ENCODE results near the gene RETREG1.
"Not testable (repeated sequence)": the region's sequence is repeated elsewhere in the genome, so short reads cannot be mapped to it uniquely, and the experiment has no call there.

RETREG1 gene

DNA sequence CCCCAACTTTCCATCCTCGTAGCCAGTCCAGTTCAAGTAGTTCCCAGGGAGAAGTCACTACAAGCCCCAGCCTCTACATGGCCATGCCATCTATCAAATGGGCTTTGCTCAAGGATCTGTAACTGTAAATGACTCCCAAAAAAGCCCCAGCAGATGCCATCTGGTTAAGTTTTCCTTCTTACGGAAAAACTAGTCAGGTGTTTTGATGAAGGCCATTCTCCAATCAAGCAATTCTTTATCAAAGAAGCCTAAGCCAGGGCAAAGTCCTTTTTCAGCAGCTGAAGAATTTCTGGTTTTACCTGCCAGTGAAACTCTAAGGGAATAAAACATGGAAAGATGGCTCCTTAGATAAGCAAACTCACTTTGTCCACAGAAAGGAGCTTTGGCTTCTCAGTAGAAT is 129.3 kb downstream of the RETREG1 start:
- no peak for DNase-seq (ENCODE audit: low read depth)

DNA sequence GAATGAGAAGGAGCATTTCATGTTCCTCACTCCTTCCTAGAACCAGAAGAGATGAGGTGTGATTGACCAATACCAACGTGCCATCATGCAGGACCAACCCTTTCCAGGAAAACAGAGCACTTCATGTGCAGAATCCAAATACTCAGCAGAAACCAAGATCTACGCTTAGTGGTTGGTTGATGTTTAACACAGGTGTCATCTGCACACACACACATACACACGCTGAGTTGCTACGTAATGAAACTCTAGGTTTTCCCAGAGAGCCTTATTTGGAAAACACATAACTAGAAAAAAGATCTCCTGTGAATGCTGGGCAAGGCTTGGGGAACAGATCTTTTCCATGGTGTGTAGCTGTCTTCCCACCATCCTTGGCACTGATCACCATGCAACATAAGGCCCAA is 130.1 kb downstream of the RETREG1 start:
- DNase-seq (ENCODE audit: low read depth): no peak

GRCh38 chr5:16485656-16486055 is 131.1 kb downstream of the RETREG1 start:
- no peak for DNase-seq (ENCODE audit: low read depth)

DNA sequence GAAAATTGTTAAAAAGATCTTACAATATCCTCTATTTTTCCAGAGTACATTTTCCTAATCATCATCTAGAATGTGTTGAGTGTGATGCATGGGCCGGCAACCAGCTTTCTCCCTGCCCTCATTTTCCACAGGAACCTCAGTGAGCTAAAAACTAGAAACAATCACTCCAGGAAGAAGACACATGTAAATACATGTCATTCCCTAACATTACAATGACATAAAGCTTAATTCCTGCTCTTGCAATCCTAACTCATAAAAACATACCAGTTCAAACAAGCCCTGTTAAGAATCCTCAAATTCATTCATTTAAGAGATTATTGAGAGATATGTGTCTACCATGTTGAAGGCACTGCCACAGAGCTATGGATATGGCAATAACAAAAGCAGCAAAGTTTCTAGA is 132.7 kb downstream of the RETREG1 start:
- no peak for DNase-seq (ENCODE audit: low read depth)

DNA sequence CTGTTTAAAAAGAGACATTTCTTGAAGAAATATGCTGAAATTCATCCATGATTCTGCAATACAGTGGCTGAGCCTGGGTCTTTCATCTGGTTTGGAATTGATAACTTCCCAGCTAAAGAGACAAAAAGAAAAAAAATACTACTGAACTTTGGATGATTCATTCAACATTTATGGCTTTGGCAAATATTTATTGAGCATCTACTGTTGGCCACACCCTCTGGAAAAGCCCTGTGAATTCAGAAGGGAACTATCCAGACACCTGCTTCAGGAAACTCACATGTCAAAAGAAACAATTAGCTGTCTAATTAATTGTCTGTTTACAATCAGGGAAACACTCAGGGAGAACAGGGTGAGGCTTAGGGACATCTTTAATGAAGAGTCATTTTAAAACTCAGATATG is 133.4 kb downstream of the RETREG1 start:
- DNase-seq (ENCODE audit: low read depth): no peak

DNA sequence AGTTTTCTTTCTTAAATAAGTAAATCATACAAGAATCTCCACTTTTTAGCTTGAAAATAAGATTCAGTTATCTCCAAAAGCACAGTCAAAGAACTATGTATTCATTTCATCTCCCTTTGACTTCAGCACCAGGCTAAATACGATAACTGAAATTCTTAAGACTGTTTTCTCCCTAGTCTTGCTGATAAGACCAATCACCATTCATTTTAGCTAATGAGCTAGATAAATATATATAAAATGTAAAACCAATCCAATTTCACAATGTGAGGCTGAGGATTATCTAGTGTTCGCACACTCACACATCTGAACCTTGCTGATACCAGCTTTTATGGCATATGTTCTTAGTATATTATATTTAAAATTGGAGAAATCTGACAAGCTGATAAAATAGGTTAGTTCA is 133.9 kb downstream of the RETREG1 start:
- DNase-seq (ENCODE audit: low read depth): no peak

- no peak for DNase-seq (ENCODE audit: low read depth)
Observed at GRCh38 chr5:16480821-16481538, 135.8 kb downstream of the RETREG1 start.

- no peak for DNase-seq (ENCODE audit: low read depth)
Observed at GRCh38 chr5:16480144-16480543, 136.7 kb downstream of the RETREG1 start.

DNA sequence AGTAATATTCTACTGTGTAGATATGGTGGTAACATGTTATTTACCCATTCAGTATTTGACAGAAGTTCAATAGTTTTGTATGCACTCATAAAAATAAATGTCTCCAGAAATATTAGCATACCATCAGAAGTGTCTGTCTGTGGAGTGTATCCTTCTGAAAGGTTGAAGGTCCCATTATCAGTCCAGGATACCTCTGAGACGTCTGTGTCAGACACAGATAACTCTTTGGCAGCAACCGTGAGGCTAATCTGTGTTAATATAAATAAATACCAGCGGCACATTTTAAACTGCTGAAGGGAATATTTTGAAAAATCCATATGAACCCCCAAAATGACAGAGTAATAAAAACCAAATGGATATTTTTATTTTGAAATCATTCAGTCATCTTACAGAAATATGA is 139.3 kb downstream of the RETREG1 start:
- DNase-seq (ENCODE audit: low read depth): no peak

- not testable (repeated sequence) for DNase-seq (ENCODE audit: low read depth)
Observed at GRCh38 chr5:16476417-16476816, 140.4 kb downstream of the RETREG1 start.

GRCh38 chr5:16471387-16471786 is 145.4 kb downstream of the RETREG1 start:
- no peak for DNase-seq (ENCODE audit: low read depth)

DNA sequence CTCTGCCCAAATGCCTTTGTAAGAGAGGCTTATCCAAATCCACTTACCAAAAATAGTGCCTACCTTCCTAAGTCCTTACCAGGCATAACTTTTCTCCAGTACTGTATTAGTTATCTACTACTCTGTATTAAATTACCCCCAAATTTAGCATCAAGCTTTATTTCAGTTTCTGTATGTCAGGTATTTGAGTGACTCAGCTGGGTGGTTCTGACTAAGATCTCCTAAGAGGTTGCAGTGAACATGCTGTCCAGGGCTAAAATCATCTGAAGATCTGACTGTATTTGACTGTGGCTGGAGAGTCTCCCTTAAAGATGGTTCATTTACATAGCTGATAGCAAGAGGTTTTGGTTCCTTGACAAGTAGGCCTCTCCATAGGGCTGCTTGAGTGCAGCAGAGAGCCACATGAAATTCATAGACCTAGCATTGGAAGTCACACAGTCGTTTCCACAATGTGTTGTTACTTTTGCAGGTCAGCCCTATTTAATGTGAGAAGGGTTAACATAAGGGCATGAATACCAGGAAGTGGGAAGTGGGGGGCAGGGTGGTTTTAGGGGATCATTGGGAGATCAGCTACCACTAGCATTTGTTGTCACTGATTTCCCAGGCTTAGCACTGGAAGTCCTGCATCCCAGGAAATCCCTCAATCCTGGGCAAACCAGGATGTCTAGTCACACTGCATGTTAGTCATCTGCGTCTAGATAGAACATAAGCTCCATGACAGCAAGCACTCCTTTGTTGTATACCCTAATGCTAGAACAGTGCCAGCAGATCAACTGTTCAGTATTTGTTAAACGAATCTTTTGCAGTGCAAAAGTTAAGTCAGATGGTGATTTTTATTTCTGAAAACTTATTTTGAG is 149.2 kb downstream of the RETREG1 start:
- no peak for DNase-seq (ENCODE audit: low read depth)

DNA sequence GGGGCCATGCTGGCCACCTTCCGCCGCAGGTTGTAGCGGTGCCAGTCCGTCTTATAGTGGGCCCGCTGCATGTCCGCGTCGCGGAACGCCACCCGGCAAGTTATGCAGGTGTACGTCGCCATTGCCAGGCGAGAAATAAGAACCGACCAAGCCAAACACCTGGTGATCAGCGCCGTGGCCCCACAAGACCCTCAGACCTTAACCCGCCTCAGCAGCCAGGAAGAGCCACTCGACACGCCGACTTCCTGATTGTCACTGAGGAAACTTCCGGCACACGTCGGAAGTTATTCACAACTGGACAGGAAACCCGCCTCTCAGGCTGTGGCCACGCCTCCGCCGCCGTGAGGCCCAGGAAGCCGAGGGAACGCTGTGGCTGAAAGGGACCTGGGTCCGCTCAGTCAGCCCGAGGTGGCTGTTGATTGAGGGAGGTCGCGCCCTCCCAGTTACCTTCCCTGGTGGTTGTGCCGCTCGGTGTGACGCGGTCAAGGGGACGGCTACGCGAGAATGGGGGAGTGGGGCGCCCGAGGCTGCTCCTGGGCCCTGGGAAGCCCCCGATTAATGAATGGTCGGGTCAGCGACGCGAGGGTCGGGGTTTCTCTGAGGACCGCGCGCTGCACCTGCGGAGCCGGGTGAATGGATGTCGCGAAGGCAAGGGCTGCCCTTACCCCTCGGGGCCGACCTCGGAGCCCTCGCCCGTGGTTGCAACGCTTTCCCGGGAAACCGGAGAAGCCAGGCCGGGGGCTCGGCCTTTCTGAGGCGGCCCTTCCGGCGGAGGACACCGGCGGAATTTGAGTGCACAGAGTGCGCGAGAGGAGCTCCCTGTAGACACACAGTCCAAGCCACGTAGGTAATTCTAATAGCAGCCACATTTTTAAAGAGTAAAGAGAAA is 151.0 kb downstream of the RETREG1 start, which contains the start of gene ZNF622:
TSS of gene ZNF622 (minus strand) at position 257 of the 889 bp plus-strand sequence. CDS start at position 122, 135 bp downstream.
- peak; percentile 74 for DNase-seq (ENCODE audit: low read depth)

DNA sequence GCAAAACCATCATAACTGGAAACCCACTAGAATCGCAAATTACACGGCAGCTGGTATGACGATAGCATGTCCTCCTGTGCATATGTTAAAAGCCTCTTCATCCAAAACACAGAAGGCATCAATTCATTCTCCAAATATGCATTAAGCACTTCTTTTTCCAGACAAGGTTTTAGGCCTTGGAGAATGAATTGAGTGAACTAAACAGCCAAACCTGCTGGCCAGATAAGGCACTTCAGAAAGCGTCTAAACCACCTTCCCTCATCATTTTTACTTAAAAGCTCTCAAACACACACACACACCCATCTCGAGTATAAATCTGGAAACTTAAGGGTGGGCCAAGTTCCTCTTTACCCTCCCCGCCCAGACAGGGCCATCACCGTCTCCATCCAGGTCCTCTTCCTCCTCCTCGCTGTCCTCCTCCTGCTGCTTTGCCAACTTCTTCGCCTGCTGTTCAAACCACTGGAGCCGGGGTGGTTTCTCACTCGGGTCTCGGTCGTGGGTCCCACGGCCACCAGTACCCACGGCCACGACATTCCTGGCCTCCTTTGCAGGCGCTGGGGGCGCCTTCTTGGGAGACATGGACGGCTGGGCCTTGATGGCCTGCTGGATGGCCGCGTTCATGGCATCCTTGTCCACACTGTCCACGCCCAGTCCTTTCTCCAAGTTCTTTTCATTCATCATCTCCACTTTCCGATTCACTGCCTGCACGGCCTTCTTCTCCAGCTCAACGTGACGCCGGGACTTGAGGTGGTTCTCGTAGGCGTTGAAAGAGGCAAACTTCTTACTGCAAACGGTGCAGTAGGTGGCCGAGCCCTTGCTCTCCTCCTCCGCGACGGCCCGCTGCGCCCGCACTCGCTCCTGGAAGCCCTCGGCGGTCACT is 151.9 kb downstream of the RETREG1 start:
- DNase-seq (ENCODE audit: low read depth): no peak

DNA sequence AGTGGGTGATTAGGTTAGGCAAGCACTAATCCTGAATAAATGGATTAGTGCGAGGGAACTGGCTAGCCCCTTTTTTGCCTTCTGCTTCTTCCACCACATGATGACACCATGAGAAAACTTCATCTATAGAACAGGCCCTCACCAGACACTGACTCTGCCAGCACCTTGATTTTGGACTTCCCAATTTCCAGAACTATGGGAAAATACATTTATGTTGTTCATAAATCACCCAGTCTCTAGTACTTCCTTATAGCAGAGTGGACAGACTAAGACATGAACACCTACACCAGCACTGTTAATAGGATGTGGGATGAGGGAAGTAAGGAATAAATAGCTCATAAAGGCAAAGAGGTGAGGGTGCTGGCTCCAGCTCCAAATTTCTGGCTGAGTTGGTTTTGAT is 152.6 kb downstream of the RETREG1 start:
- DNase-seq (ENCODE audit: low read depth): no peak

DNA sequence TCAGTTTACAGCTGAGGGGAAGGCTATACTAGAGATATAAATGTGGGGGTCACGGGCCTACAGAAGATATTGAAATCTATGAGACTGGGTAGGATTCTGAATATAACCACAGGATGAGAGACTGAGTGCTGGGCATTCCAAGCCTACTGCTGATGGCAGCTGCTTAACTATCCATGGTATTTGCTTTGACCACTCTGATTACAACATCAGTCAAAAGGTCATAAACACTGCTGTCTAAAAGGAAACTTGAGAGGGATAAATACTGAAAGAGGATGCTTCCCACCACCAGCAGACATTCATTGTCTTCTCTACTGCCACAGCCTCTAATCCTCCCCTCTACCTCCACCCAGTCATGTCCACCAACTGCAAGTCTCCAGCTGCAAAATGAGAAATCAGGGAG is 155.0 kb downstream of the RETREG1 start:
- no peak for DNase-seq (ENCODE audit: low read depth)

DNA sequence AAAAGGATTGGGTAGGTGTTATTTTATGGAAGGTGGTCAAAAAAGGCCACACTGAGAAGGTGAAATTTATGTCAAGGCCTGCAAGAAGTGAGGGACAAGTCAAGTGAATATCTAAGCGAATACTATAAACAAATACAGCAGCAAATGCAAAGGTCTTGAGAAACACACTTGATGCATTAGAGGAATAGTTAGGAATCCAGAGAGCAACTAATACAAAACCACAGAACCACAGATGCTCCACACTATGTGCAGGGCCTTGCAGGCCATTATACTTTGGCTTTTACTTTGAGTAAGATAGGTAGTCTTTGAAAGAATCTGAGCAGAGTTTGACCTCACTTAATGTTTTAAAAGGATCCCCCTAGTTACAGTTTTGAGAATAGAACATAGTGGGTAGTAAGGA is 155.8 kb downstream of the RETREG1 start:
- no peak for DNase-seq (ENCODE audit: low read depth)

DNA sequence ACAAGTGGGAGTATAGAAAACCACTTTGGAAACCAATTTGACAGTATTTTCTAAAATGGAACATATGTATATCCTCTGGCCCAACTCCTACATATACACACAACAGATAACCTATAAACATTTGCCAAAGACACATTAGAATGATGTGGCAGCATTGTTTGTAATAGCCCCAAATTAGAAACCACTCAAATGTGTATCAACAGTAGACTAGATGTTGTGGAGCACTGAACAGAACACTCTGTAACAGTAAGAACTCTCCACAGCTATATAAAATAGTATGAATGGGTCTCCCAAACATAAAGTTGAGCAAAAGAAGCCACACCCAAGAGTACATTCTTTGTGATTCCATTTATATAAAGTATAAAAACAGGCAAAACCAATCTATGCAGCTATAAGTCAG is 157.3 kb downstream of the RETREG1 start:
- no peak for DNase-seq (ENCODE audit: low read depth)

DNA sequence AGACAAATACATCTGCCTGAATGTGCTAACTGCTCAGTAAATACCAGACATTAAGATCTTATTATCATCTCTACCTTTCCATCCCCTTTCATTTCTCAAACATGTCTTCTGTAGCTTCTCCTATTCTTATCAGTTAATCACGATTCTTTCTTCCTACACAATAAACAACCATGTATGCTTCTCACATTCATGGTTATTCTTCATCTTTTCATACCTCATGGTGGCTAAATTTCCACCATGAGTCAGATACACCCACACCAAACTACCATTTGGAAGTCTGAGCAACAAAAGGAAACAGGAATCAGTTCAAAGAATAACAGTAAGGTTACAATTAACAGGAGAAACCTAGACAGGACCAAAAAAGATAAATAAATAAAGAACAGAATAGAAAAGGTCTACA is 158.9 kb downstream of the RETREG1 start:
- DNase-seq (ENCODE audit: low read depth): no peak

DNA sequence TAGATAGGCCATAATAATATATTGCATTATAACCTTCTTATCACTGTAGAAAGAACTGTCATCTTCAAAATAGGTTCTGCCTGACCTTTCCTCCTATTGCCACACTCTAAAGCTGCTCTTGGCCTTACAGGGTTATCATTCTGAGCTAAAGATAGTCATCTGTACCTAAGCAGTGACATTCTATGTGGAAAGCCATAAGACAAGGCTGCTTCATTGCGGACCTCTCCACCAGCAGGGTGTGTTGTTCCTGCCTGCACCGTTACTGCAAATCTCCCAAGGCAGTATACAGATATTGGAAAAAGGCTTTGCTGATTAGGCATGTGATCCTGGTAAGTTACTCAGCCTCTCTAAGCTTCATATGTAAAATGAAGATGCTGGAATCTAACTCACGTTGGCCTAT is 159.3 kb downstream of the RETREG1 start:
- DNase-seq (ENCODE audit: low read depth): no peak

DNA sequence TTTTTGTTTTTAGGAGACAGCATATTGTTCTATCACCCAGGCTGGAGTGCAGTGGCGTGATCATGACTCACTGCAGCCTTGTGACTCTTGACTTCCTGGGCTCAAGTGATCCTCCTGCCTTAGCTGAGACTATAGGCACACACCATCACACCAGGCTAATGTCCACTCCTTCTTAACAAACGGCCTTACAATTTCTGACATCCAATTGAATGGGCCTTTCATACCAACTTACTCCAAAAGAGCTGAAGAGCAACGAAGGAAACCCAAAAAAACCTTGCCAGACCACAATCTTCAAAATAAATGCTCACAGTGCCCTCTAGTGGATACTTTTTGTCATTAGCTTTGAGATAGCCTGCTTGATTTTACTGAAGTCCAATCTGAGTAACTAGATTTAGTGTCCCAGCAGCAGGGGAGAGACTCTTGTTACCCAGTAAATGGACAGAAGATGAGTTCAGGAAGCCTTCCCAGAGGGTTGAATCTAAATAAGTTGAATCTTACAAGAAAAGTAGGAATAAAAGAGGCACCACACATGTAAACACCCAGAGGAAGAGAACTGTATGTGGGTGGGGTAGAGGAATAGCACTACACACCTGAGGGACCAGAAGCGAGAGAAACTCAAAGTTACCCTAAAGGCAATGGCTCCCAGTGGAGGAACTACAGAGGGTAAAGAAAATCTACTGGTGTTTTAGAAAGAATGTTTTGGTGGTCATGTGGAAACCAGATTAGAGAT is 160.5 kb downstream of the RETREG1 start:
- DNase-seq (ENCODE audit: low read depth): no peak
